Activated CD4-positive, alpha-beta memory T cell treated with anti-CD3 and anti-CD28 coated beads for 36 hours (primary cell): ENCODE results near the gene SLC38A6. TPM values are rescaled to one million over a fixed set of nuclear protein-coding genes. Genes with fewer than 3 reads are reported as not detected.

ENCODE experiments used
- CTCF ChIA-PET: fragments of 350-600 bp; sonication (Branson Sonifier 250); formaldehyde crosslinking; loops from one replicate; lab custom pipeline; 2021; ENCODE audit warnings: antibody characterized with exemption, inconsistent platforms; lab: Charles Lee
- POLR2A ChIA-PET: fragments of 350-600 bp; sonication (Branson Sonifier 250); formaldehyde crosslinking; loops from one replicate; lab custom pipeline; 2021; ENCODE audit warnings: antibody characterized with exemption; lab: Charles Lee
- DNase-seq: peaks from one replicate; pipeline ENCODE4 v3.0.0-alpha.2; 2020
- H3K27ac Mint-ChIP-seq: one replicate; pipeline ENCODE4 v1.8.0; 2021; ENCODE audit warnings: mixed read lengths
- H3K27me3 Mint-ChIP-seq: one replicate; pipeline ENCODE4 v1.8.0; 2021; ENCODE audit warnings: mixed read lengths
- H3K36me3 Mint-ChIP-seq: one replicate; pipeline ENCODE4 v1.8.0; 2021; ENCODE audit warnings: mixed read lengths
- H3K4me1 Mint-ChIP-seq: one replicate; pipeline ENCODE4 v1.8.0; 2021; ENCODE audit warnings: low read depth, mixed read lengths
- H3K4me3 Mint-ChIP-seq: one replicate; pipeline ENCODE4 v1.8.0; 2021; ENCODE audit warnings: mild to moderate bottlenecking, mixed read lengths
- H3K9me3 Mint-ChIP-seq: one replicate; pipeline ENCODE4 v1.8.0; 2021; ENCODE audit warnings: mixed read lengths
- intact Hi-C: fragments of 100-400 bp; cut with micrococcal nuclease; formaldehyde crosslinking; loops from one replicate; pipeline ENCODE4 v1.15.1; 2023
- total RNA-seq, 2 experiments: library from RNA; stranded (reverse); gene quantifications; one replicate each; pipeline ENCODE4 v1.2.3, GENCODE V29; 2021

Gene SLC38A6
- total RNA-seq, 2 experiments from 2014 or later = 5.4 to 5.6 TPM

DNA sequence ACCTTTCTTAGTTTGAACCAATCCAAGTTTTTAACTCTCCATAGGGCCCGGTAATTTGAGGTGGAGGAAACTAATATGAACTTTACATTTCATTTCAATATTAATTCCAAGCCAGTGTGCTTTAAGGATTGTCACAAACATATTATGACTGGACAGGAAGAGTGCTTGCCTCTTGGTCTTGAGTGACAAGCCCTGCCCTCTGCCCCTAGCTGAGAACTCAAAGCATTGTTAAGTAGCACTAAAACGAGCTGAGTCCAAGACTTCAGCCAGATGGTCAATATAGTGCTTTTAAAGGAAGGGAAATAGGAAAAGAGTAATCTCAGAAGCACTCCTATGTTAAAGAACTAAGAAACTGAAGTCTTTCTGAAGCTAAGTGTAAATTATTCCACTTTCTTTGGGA, 17.3 kb upstream of the SLC38A6 start:
- H3K27ac Mint-ChIP-seq = no peak overlapping the region
- peaks cover 19% of the 10 kb centered on the region for H3K36me3 Mint-ChIP-seq
- H3K4me1 Mint-ChIP-seq = peaks cover 8% of the 10 kb centered on the region
- DNase-seq = no peak
- H3K27me3 Mint-ChIP-seq = no peaks in the 10 kb centered on the region
- ChIA-PET CTCF (no interaction called here), POLR2A (no interaction called here)
- intact Hi-C loops = loop anchor here (2.0 kb wide), 2 partner anchors 17 to 105 kb away; partner anchors contain the start of genes SLC38A6 and TRMT5
- peaks cover 8% of the 10 kb centered on the region for H3K9me3 Mint-ChIP-seq
- H3K4me3 Mint-ChIP-seq = no peak overlapping the region

DNA sequence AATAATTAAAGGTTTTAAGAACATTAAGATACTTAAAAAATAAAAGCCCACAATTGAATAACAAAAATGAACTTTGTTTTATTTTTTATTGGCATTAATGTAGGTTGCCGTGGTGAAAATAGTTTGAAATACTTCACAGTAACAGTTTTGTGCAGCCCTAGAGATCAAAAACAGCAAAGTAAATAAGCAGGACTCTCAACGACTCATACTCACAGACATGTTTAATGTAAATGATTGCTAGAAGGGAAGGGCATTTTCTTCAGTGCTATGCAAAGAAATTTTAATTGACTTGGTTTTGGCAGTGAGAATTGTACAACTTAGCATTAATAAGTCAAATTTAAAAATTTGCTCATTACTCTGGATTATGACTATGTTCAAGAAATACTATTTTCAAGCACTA, 16.1 kb upstream of the SLC38A6 start:
- CTCF ChIA-PET = no interaction called here
- intact Hi-C loops = loop anchor here (1.0 to 2.0 kb wide), 6 partner anchors 9 to 213 kb away; partner anchors contain the start of genes SLC38A6 and TRMT5
- H3K36me3 Mint-ChIP-seq = peaks cover 10% of the 10 kb centered on the region
- POLR2A ChIA-PET = interaction anchor here (1.6 kb wide), 1 partner anchor 16 kb away, joined by 7 read pairs; the partner anchor contains the start of genes SLC38A6 and TRMT5
- H3K9me3 Mint-ChIP-seq = no peaks in the 10 kb centered on the region
- H3K27ac Mint-ChIP-seq = no peak overlapping the region
- no peak for DNase-seq
- H3K27me3 Mint-ChIP-seq = no peaks in the 10 kb centered on the region
- H3K4me3 Mint-ChIP-seq = no peak overlapping the region
- peaks cover 8% of the 10 kb centered on the region for H3K4me1 Mint-ChIP-seq

DNA sequence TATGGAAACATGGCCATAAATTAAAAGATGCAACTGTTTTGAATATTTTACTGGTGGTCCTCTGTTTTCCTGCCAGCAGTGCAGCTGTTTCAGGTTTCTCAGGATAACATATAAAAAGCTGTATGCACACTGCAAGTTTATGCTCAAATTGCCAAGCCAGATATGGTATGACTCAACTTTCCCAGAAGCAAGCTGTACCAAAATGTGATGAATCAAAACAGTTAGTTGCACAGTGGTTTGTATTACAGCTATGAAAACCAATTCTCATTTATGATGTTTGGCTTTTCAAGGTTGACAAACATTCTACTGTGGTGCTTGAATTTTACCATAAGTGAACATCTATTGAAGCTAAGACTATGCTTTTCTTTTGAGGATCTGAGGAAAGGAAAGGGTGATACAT, 15.6 kb upstream of the SLC38A6 start:
- DNase-seq = no peak
- Mint-ChIP-seq H3K4me3 (no peak overlapping the region), H3K27me3 (no peaks in the 10 kb centered on the region), H3K36me3 (peaks cover 9% of the 10 kb centered on the region), H3K9me3 (no peaks in the 10 kb centered on the region), H3K27ac (peak overlapping the region; percentile 39), H3K4me1 (peaks cover 8% of the 10 kb centered on the region)
- POLR2A ChIA-PET = interaction anchor here (1.6 kb wide), 1 partner anchor 15 kb away, joined by 7 read pairs; the partner anchor contains the start of genes SLC38A6 and TRMT5
- CTCF ChIA-PET = no interaction called here
- intact Hi-C loops = loop anchor here (1.0 to 2.0 kb wide), 6 partner anchors 9 to 213 kb away; partner anchors contain the start of genes SLC38A6 and TRMT5

DNA sequence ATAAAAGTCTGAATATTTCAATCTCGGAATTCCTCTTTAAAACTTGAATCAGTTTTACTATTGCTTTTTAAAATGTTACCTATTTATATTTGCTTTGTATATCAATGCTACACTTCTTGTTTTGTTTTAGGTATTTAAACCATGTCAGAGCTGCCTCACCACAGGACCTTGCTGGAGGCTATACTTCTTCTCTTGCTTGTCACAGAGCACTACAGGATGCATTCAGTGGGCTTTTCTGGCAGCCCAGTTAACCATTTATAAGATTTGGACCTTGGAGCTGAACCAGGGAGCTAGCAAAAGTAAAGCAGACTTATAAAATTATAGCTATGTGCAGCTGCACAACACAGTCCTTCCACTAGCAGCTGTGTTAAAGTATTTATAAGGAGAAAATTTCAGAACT, 12.9 kb upstream of the SLC38A6 start:
- H3K9me3 Mint-ChIP-seq = no peaks in the 10 kb centered on the region
- intact Hi-C loops = no loop called here
- CTCF ChIA-PET = no interaction called here
- H3K4me1 Mint-ChIP-seq = peaks cover 10% of the 10 kb centered on the region
- peaks cover 8% of the 10 kb centered on the region for H3K36me3 Mint-ChIP-seq
- DNase-seq = no peak
- H3K4me3 Mint-ChIP-seq = no peak overlapping the region
- no peak overlapping the region for H3K27ac Mint-ChIP-seq
- POLR2A ChIA-PET = interaction anchor here (0.9 kb wide), 1 partner anchor 12 kb away, joined by 3 read pairs; no protein-coding TSS in a partner anchor
- no peaks in the 10 kb centered on the region for H3K27me3 Mint-ChIP-seq

DNA sequence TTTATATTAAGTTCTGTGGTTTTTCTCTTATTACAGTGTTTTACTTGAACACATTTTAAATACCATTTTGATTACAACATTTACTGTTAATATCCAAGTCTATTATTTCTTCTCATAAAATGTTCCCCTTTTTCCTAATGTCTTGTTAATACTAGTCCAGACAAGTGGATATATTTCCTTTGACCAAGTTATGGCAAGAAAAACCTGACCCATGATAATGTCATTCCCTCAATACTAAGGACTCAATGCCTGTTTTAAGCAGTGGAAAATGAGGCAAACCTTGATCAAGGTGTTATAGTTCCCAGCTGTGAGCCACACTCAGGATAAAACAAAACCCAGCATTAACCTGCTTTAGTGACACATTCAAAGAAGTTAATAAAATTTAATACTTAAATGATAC, 12.4 kb upstream of the SLC38A6 start:
- Mint-ChIP-seq H3K4me3 (no peak overlapping the region), H3K4me1 (peaks cover 11% of the 10 kb centered on the region), H3K27ac (no peak overlapping the region), H3K27me3 (no peaks in the 10 kb centered on the region), H3K9me3 (no peaks in the 10 kb centered on the region), H3K36me3 (peaks cover 11% of the 10 kb centered on the region)
- ChIA-PET CTCF (no interaction called here), POLR2A (no interaction called here)
- DNase-seq = no peak
- intact Hi-C loops = no loop called here

DNA sequence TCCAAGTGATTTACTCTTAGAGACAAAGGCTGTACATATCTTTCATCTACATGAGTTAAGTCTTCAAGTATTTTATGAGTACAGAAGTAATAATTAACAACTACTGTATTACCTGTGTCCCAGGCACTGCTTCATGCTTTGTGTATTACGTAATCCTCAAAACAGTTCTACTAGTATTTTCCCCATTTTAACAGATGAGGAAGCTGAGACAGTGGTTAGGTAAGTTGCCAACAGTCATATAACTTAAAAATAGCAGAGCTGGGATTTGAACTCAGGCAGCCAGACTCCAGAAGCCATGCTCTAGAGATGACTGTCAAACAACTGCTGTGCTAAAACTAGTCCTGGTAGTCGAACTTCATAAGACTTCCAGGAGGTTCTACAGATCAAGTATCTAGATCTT, 10.9 kb upstream of the SLC38A6 start:
- no peak for DNase-seq
- H3K27me3 Mint-ChIP-seq = no peaks in the 10 kb centered on the region
- no peak overlapping the region for H3K4me3 Mint-ChIP-seq
- POLR2A ChIA-PET = no interaction called here
- no peaks in the 10 kb centered on the region for H3K9me3 Mint-ChIP-seq
- intact Hi-C loops = no loop called here
- H3K4me1 Mint-ChIP-seq = peaks cover 9% of the 10 kb centered on the region
- peaks cover 15% of the 10 kb centered on the region for H3K36me3 Mint-ChIP-seq
- no peak overlapping the region for H3K27ac Mint-ChIP-seq
- CTCF ChIA-PET = no interaction called here

DNA sequence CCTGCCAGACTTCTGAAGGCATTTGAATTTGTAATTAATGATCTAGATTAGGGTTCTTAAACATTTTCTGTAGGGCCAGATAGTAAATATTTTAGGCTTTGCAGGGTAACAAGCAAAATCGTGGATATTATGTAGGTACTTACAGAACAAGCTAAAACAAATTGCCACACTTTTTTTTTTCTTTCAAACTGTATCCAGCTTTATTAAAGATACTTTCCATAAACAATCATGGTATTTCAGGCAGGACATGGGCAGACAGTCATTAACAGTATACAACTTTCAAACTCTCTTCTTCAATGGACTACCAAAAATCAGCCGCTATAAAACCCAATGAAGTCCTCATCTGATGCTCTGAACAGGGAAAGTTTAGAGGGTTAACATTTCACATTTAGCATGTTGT, 9.8 kb upstream of the SLC38A6 start:
- intact Hi-C loops = no loop called here
- Mint-ChIP-seq H3K27ac (no peak overlapping the region), H3K9me3 (no peaks in the 10 kb centered on the region), H3K27me3 (no peaks in the 10 kb centered on the region), H3K4me3 (no peak overlapping the region), H3K4me1 (peaks cover 3% of the 10 kb centered on the region), H3K36me3 (peaks cover 18% of the 10 kb centered on the region)
- CTCF ChIA-PET = interaction anchor here (0.6 kb wide), 1 partner anchor 145 kb away, joined by 4 read pairs; no protein-coding TSS in a partner anchor
- no peak for DNase-seq
- POLR2A ChIA-PET = no interaction called here

DNA sequence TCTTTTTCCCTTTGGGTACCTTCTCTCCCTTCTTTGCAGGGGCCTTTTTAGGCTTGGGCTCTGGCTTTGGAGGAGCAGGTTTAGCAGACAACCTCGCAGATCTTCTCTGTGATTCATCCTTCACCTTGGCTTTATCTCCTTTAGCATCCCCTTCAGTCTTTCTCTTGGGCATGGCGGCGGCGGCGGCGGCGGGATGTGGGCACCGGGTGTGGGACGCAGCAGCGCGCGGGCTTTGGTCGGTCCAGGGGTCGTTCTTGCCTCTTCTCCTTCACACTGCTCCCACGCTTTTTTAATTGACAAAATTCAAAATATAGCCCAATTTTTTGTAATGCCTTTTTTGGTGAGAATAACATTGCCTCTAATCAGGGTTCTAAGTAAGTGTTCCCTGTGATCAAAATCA, 8.8 kb upstream of the SLC38A6 start:
- Mint-ChIP-seq H3K27me3 (no peaks in the 10 kb centered on the region), H3K9me3 (no peaks in the 10 kb centered on the region), H3K4me1 (peaks cover 8% of the 10 kb centered on the region), H3K4me3 (no peak overlapping the region), H3K27ac (no peak overlapping the region), H3K36me3 (peaks cover 24% of the 10 kb centered on the region)
- ChIA-PET CTCF (no interaction called here), POLR2A (no interaction called here)
- no peak for DNase-seq
- intact Hi-C loops = no loop called here

DNA sequence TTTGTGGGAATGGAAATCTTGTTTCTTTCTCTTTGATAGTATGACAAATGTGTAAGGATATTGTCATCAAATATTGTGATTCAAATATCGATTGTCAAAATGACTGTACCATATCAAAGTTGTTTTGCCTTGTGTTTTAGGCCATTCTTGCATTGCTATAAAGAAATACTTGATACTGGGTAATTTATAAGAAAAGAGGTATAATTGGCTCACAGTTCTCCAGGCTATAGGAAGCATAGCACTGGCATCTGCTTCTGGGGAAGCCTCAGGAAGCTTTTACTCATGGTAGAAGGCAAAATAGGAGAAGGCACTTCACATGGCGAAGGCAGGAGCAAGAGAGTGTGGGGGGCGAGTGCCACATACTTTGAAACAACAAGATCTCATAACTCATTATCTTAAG, 8.0 kb upstream of the SLC38A6 start:
- Mint-ChIP-seq H3K27me3 (no peaks in the 10 kb centered on the region), H3K27ac (no peak overlapping the region), H3K9me3 (no peaks in the 10 kb centered on the region), H3K4me1 (peaks cover 15% of the 10 kb centered on the region), H3K36me3 (peaks cover 27% of the 10 kb centered on the region), H3K4me3 (no peak overlapping the region)
- no peak for DNase-seq
- ChIA-PET CTCF (no interaction called here), POLR2A (no interaction called here)
- intact Hi-C loops = no loop called here

DNA sequence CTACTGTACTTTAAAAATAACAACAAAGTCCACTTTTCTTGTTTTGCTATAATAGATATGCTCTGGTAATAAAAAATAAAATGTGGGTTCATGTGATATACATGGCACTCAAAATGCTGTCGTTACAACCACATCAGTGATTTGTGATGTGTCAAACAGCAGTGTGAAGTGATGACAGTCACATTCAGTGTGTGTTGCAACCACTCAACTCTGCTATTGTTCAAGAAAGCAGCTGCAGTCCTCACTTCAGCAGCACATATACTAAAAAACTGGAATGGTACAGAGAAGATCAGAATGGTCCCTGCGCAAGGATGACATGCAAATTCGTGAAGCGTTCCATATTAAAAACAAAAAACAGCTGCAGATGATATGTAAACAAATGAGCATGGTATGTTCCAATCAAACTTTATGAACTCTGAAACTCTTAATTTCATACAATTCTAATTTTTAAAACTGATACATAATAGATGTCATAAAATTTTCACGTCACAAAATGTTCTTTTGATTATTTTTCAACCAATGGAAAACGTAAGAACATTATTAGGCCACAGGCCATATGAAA, 6.9 kb upstream of the SLC38A6 start:
- H3K27ac Mint-ChIP-seq = no peak overlapping the region
- no peak overlapping the region for H3K4me3 Mint-ChIP-seq
- H3K27me3 Mint-ChIP-seq = no peaks in the 10 kb centered on the region
- ChIA-PET POLR2A (no interaction called here), CTCF (no interaction called here)
- intact Hi-C loops = no loop called here
- H3K36me3 Mint-ChIP-seq = peaks cover 32% of the 10 kb centered on the region
- DNase-seq = no peak
- no peaks in the 10 kb centered on the region for H3K9me3 Mint-ChIP-seq
- peaks cover 22% of the 10 kb centered on the region for H3K4me1 Mint-ChIP-seq

DNA sequence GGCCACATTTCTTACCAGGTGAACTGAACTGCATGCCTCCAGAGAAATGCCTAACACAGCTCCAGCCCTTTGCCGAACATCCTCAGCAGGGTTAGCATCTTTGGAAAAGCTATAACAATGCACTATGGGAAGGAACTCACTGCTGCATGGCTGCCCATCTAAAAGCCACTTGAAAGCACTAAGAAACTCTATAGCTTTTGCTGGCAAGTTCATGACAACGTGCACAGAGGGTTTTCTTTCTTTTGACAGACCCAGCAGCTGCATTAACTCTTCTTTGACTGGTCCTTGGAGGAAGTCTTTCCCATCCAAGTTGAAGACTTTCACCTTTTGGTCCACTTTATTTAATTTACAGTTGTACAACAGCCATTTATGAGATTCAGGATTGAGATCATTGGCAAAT, 5.5 kb upstream of the SLC38A6 start:
- no peaks in the 10 kb centered on the region for H3K27me3 Mint-ChIP-seq
- ChIA-PET POLR2A (no interaction called here), CTCF (no interaction called here)
- DNase-seq = no peak
- H3K4me3 Mint-ChIP-seq = no peak overlapping the region
- H3K4me1 Mint-ChIP-seq = peaks cover 22% of the 10 kb centered on the region
- intact Hi-C loops = no loop called here
- H3K36me3 Mint-ChIP-seq = peaks cover 35% of the 10 kb centered on the region
- no peaks in the 10 kb centered on the region for H3K9me3 Mint-ChIP-seq
- H3K27ac Mint-ChIP-seq = no peak overlapping the region

DNA sequence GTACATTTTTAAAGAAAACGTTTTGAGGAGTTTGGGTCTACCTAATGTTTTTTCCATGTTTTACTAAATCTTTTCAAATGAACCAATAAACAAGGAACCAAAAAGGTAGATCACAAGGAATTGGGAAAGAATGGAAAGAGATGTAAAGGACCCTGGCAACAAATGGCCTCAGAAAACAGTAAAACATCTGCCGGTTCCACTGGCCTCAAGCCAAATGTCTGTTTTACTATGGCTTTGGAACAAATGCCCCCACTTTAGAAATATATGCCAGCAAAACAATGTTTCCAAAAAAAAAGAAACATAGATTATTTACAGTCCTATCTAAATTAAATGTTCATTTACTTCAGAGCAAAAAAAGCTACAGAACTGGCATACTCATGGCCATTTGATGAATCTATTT, 3.2 kb upstream of the SLC38A6 start:
- no peaks in the 10 kb centered on the region for H3K9me3 Mint-ChIP-seq
- peaks cover 23% of the 10 kb centered on the region for H3K4me1 Mint-ChIP-seq
- H3K36me3 Mint-ChIP-seq = peaks cover 32% of the 10 kb centered on the region
- H3K4me3 Mint-ChIP-seq = no peak overlapping the region
- no peak for DNase-seq
- intact Hi-C loops = no loop called here
- ChIA-PET POLR2A (no interaction called here), CTCF (interaction anchor here (1.3 kb wide), 1 partner anchor 193 kb away, joined by 3 read pairs; no protein-coding TSS in a partner anchor)
- H3K27ac Mint-ChIP-seq = no peak overlapping the region
- H3K27me3 Mint-ChIP-seq = no peaks in the 10 kb centered on the region
